DMS53 treated with DMSO at 0.1 percent for 48 hours (cell line): ENCODE results near the gene LRP2BP.

Source experiments
- DNase-seq: peaks from one replicate; lab custom pipeline; 2025; ENCODE audit not compliant: unreplicated experiment; lab: John Stamatoyannopoulos, UW

LRP2BP gene

DNA sequence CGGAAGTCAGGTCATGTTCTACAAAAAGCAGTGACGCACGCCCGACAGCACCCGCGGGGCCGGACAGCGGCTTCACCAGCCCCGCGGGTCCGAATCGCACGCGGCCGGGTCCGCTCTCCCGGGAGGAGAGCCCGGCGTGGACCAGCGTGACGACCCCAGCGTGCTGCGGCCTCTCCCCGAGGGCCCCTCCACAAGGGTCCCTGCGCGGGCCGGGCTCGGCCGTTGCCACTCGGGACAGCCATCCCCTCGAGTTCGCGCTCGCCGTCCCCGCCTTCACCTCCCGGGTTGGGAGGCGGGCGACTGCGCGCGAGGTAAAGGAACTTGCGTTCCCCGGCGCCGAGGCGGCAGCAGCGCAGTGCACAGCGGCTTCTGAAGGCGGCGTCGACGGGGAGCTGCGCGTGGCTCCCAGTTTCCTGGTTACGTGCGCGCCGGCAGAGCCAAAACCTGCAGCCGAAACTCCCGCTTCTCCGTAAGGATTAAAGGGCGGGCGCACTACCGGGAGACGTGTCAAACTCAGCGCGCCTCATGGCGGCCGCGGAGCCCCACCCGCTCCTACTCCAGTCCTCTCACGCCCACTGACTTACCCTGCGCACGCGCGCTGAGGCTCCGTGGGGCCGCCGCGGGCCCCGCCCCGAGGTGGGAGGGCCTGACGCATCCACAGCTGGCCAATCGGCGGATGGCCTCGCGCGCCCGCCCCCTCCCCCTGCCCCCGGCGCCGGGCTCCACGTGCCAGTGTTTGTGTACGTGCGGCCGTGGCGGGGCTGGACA is 416 bp upstream of the LRP2BP start:
- peak; percentile 85 for DNase-seq

DNA sequence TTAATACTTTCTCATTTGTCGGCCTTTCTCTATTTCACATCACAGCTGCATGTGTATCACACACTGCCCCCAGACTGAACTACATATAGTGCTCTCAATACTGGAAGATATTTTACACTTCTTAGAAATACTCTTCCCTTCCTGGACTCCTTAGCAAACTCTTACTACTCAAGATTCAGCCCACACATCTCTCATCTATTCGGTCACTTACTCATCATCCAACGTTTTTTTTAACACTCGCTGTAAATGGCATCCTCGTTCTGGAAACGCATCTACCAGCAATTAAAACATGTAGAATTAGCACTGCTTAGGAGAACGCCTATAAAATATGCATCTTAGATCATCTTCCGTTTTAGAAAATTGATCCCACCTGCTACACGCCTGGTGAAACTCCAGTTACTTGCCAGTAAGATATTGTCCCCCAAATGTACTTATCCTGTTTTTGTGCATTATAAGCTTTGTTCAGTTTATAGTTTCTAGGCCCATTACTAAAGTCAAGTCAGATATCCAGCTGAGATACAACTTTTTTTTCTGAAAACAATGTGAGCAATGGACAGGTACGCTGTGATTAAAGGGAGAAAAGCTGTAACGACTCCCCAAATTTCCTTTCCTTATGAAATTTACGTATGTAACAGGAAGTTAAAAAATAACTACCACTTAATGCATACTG is 1.0 kb downstream of the LRP2BP start:
- DNase-seq = no peak

DNA sequence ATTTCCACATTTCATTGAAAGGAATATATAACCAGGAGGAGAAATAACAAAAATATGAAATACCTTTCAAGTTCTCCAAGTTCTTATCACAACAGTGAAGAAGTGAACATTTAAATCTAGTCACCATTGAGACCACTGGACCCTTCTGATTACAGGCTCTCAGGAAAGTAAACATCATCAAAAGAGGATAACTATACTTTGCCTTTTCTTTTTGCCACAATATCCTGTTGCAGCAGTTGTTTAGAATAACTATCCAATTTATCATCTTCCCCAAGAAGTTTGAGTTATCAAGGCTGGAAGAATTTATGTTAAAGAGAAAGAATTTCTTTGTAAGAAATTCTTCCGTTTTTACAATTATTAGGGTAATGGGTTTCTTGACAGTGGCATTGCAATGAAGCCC is 3.6 kb downstream of the LRP2BP start:
- DNase-seq = no peak

DNA sequence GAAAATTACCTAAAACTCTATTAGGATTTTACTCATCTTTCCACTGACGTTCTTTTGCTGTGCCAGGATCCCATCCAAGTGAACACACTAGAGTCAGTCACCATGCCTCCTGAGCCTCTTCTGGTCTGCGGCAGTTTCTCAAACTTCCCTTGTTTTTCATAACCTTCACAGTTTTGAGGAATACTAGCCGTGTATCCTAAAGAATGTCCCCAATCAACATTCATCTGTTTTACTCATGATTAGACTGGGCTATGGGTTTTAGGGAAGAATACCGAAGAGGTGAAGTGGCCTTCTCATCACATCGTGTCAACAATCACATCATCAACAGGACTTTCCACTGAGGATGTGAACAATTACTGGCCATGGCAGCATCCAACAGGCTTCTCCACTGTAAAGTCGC is 4.8 kb downstream of the LRP2BP start:
- no peak for DNase-seq

DNA sequence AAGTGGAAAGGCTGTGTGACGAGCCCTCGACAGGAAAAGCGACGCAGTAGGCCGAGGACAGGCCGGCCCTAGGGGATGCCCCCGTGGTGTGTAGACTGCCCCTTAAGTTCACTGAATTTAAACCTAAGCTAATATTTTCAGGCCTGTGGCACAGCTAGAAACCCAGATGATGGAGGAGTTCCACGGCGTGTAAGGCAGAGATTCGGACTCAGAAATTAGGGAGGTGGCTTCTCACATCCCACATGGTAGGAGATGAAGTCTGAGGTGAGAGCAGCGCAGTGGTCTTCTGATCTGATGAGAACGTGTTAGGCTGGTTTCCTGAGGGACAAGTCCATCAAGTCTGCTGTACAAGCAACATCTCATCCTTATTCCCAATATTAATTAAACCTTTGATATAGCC is 7.8 kb downstream of the LRP2BP start:
- DNase-seq = no peak

DNA sequence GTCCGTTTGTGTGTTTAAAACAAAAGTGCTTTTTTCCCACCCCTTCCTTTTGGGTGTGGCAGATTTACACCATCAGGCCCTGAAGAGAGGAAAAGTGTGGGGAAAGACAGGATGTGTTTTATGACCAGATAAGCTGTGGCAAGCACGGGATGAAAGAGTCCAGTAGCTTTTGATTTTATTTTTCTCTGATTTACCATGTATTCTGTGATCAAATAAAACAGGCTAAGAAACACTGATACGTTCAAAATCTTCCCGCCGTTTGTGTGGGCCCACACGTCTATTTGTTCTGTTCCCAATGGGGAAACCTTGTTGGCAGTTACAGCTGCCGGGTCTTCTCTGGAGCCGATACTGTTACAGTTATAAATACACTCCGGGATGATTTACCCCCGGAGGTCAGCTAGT is 10.8 kb downstream of the LRP2BP start:
- DNase-seq = no peak

DNA sequence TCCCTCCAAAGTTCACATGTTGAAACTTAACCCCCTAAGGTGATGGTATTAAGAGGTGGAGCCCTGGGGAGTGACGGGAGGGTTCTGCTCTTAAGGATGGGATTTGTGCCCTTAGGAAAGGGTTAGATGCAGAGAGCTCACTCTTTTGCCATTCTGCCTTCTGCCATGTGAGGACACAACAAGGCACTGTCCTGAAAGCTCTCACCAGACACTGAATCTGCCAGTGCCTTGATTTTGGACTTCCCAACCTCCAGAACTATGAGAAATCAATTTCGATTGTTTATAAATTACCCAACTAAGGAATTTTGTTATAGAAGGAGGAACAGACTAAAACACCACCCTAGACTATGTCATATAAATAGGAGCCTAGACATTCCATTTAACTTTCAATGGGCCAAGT is 11.7 kb downstream of the LRP2BP start:
- DNase-seq = no peak

DNA sequence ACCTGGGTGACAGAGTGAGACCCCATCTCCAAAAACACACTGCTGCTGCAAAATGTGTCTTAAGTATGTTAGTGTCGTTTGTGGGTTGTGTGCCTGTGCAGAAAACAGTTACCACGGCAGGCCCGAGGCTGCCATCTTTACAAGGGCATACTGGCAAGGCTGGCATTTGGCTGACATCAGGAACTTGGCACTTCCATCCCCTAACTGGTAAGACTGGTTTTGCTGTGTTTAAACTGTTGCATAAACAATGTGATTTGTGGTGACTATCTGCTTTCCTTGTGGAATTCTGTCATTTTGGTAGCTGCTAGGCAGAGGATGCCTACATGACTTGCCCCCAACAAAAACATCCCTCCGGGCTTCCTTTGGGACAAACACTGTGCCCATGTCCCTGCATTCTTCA is 12.3 kb downstream of the LRP2BP start:
- DNase-seq = peak; percentile 65

DNA sequence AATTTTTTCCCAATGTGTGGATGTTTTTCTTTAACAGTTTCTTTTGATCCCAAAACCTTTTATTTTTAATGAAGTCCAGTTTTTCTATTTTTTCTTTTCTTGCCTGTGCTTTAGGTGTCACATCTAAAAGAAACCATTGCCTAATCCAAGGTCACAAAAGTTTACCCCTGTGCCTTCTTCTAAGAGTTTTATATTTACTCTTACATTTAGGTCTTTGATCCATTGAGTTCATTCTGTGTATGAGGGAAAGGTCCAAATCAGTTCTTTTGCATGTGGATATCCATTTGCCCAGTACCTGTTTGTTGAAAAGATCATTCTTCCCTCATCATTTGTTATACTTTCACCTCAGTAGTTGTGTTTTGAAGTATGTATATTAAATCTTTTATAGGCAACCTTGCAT is 13.0 kb downstream of the LRP2BP start:
- DNase-seq = no peak

DNA sequence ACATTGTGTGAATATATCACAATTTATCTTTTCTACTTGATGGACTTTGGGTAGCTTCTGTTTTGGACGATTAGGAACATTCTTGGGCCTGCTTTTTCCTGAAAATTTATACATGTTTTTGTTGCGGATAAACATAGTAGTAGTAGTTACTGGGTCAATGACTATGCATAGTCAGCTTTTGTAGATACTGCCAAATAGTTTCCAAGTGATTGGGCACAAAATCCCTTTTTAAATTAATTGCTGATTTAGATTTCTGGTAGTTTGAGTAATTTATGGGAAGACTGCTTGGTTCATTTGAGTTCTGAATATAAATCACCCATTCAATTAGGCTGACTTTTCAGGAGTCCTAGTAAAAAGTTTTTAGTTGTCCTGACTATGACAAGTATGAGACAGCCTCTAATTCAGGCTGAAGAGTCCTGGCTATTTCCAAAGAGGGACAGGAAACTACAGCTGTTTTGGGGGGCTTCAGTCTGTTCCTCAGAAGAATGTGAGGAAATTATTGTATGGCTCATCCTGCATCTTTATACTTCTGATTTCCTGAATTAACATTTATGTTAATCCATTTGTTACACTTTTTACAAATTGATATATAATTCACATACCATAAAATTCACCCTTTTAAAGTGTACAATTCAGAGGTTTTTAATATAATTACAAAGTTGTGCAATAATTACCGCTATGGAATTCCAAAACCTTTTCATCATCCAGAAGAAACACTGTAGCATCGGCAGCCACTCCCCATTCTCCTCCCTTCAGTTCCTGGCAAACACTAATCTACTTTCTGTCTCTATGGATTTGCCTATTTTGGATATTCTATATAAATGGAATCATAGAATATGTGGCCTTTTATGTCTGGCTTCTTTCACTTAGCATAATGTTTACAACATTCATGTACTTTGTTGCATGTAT is 14.2 kb downstream of the LRP2BP start:
- DNase-seq = no peak

DNA sequence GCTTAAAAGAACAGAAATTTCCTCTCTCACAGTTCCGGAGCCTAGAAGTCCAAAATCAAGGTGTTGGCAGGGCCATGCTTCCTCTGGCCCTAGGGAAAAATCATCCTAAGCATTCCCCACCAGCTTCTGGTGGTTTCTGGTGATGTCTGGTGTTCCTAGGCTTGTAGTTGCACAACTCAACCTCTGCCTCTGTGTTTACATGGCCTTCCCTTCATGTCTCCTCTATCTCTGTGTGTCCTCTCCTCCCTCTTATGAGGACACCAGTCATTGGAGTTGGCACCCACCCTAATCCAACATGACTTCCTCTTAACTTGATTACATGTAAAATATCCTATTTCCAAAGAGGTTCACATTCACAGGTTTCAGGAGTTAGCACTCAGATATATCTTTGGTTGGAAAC is 15.4 kb downstream of the LRP2BP start:
- DNase-seq = no peak

DNA sequence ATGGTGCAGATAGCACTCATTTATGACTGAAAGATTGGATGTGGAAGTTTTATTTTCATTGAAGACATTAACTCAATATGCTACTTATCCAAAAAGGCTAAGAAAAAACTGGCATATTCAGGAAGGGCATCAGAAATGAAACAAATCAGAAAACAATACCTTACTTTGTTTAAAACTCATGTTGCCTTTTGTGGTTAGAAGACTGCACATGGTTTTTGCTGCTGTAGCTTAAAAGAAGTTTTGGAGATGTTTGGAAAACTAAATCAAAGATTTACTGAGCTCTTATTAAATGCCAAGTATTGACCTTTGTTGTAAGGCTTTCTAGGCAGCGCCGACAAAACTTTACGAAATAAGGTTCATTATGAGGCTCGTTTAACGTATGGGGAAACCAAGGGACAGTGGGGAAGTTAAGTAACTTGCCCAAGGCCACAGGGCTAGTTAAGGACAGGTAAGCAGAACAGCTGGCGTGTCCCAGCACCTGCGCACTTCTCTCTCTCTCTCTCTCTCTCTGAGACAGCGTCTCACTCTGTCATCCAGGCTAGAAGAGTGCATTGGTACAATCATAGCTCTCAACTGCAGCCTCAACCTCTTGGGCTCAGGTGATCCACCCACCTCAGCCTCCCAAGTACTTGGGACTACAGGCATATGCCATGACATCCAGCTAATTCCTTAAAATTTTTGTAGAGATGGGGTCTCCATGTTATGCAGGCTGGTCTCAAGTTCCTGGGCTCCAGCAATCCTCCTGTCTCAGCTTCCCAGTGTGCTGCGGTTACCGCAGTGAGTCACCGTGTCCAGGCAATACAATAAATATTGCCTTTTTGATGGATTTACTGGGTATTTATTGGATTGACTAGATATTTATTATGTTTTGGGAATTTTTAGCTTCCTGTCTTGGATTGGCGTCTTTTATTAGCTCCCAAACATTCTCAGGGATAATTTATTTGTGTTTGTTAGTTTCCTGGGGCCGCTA is 16.1 kb downstream of the LRP2BP start:
- DNase-seq = no peak

DNA sequence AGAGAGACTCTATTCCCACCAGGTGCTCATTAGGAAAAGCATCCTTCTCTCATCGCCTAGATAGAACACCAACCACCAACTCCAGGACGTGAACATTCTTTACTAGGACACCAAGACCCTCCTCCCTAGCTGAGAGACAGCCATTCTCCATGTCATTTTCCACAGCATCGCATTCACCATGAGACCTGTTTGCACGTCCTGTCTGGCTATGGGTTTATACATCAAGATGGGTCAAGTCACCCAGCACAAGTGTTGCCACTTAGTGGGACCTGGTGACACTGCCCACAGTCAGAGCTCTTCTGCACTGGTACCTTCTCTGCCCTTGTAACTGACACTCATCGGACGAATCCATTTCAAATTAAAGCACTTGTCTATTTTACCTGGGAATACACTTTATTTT is 17.5 kb downstream of the LRP2BP start:
- DNase-seq = no peak

DNA sequence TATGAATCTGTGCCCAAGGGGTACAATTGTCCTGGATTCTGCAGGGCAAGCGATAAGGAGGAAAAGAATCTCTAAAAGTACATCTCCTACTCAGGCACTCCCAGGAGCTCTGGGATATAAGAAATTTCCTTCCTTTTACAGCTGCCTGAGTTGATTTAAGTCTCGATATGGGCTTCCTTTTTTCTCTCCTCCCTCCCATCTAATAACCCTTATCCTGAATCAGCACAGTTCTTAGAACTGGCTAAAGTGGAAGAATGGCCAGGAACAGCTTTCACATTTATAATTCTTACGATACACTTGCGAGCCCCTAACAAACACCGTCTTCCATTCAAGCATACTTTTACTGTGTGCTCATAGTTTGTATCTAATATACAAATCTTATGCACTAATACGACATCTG is 21.2 kb downstream of the LRP2BP start:
- no peak for DNase-seq

DNA sequence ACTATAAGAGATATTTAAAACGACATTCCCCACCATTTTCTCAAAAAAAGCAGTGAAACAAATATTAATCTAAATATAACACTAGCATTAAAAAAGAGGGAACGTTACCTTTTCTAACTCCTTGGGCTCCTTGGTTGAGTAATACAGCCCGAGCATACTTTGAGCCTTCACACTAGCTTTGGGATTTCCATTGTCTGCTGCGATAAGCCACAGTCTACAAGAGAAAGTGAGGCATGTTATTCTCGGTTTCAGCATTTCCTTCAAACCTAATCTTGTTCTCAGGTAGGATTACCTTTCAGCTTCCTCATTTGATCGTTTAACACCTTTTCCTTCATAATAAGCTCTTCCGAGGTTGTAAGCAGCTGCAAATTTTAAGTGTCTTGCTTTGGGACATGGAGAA is 21.7 kb downstream of the LRP2BP start:
- DNase-seq = no peak

DNA sequence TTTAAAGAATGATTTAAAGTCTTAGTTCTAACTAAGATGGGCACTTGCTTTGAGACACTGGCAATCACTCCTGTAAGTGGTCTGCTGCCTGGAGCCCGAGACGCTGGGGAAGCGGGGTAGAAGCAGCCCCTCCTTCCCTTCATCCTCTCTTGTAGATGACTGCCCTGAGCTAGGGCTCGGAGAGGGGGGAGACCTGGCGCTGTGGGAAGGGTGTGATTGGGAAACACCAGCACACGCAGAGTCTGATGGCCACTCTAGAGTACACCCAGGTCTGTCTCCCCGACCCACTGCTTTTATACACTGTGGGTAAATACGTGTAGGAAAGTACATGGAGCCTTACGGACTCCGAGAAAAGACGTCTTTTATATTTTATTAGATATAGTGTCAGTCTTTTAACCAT is 24.0 kb downstream of the LRP2BP start:
- no peak for DNase-seq

DNA sequence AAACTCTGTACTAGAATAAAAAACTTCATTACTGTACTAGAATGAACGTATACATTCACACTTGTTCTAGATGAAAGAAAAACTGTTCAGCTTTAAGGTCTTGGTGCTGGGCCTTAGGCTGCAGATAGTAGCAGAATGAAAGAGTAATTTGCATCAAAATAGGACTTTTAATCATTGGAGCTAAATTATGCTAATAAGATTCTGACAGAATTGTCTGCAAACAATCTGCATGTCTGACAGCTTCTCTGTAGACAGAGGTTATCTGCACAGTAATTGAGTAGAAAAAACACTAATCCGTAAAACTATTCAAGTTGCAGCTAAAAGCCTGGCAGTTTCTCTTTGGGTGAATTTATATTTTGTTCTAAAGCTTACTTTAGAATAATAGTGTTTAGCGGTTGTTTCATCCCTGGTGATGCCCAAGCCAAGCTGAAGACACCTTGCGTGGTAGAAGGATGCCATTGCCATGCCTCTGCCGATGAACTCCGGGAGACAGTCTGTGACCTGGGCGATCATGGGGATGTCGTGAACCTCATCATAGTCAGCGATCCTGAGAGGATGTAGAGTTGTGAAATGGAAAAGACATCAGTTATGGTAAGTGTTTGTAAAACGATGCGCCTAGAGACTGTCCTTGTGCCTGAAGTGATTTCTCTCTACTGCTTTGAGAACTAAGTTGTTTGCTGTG is 25.3 kb downstream of the LRP2BP start:
- DNase-seq = no peak

DNA sequence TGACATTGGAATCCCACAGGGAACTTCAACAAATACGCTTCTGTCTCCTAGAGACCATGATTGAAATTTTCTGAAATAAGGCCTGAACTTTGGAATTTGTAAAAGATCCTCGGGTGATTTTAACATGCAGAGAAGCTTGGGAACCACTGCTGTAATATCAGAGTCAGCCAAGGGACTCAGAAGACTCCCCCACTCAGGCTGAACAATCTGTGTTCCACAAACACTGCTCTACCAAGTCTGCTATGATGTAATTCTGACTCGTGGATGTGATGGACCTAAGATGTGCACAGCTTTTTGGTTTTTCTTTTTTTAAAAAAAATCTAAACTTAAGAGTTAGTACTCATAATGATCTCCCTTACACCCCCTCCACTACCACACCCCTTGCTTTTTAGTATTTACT is 26.0 kb downstream of the LRP2BP start:
- no peak for DNase-seq

DNA sequence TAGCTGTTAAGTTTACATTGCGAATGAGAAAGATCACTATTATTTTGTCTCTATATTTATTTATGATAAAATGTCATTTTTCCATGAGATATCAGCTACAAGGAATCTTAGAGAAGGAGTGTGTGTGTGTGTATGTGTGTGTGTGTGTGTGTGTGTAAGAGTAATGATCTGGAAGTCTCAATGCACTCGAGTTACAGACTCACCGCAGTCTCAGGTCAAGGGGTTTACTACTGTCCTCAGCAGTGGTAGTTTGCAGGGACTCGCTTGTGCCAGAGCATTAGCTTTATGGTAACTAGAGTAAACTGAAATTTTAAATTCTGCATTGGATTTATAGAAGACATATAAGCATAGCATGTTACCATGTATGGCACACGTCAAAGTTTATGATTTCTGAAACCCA is 30.8 kb downstream of the LRP2BP start:
- DNase-seq = no peak

DNA sequence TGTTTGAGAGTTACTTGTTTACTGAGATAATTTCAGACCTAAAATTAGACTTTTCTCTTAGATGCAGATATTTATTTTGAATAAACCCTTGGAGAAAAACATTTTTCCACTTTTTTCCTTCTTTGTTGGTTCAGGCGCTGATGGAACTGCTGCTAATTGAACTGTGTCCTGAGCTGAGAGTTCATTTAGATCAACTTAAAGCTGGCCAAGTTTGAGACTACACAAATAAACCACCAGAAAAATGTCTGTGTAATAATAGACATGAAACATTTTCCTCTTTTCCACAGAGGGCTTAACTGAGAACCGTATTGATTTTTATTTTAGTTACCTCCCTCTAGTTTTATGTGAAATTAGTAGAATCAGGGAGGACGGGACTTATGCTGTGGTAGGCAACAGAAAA is 32.5 kb downstream of the LRP2BP start:
- no peak for DNase-seq
